AG04450 (cell line): ENCODE data around the gene KLHL29. TPM values are rescaled to one million over a fixed set of nuclear protein-coding genes. Genes with fewer than 3 reads are reported as not detected.

Source experiments
- CTCF ChIA-PET: fragments of 300-600, 350-600 bp; formaldehyde crosslinking; extraction: SDS; loops from one replicate; lab custom pipeline; 2022; ENCODE audit warnings: antibody characterized with exemption, inconsistent platforms; lab: Charles Lee
- POLR2A ChIA-PET: fragments of 350-600 bp; formaldehyde crosslinking; extraction: SDS; loops from one replicate; lab custom pipeline; 2021; ENCODE audit warnings: antibody characterized with exemption, inconsistent platforms; lab: Yijun Ruan, JAX
- DNase-seq: peaks from one replicate; pipeline ENCODE4 v3.0.0-alpha.2; 2011; ENCODE audit warnings: low read depth, low spot score
- H3K27ac ChIP-seq: one replicate; pipeline ENCODE4 v1.5.1; 2012; ENCODE audit warnings: low read depth, low read length, control low read depth
- H3K27me3 ChIP-seq: one replicate; pipeline ENCODE4 v1.6.0; 2012; ENCODE audit warnings: low read length; ENCODE audit not compliant: control insufficient read depth, insufficient read depth
- H3K4me3 ChIP-seq: 2 replicates; pipeline ENCODE4 v1.5.1; 2011; ENCODE audit warnings: mild to moderate bottlenecking, low read depth, low read length, control low read depth
- H3K9me3 ChIP-seq: 2 replicates; pipeline ENCODE4 v1.5.1; 2012; ENCODE audit warnings: low read length; ENCODE audit not compliant: control insufficient read depth, insufficient read depth
- polyA plus RNA-seq: library from polyadenylated mRNA; depleted of rRNA; stranded (reverse); fragments of >200 nt; gene quantifications from 2 replicates; pipeline ENCODE4 v1.2.3, GENCODE V29; 2011
- TF ChIP-seq, protein P1 (sequence below): IDR thresholded peaks from 2 replicates; pipeline ENCODE4 v1.5.1; 2011; ENCODE audit warnings: low read depth, low read length, control low read depth, inconsistent platforms

The KLHL29 gene
- polyA plus RNA-seq, 1 experiment: 3.6 TPM

DNA sequence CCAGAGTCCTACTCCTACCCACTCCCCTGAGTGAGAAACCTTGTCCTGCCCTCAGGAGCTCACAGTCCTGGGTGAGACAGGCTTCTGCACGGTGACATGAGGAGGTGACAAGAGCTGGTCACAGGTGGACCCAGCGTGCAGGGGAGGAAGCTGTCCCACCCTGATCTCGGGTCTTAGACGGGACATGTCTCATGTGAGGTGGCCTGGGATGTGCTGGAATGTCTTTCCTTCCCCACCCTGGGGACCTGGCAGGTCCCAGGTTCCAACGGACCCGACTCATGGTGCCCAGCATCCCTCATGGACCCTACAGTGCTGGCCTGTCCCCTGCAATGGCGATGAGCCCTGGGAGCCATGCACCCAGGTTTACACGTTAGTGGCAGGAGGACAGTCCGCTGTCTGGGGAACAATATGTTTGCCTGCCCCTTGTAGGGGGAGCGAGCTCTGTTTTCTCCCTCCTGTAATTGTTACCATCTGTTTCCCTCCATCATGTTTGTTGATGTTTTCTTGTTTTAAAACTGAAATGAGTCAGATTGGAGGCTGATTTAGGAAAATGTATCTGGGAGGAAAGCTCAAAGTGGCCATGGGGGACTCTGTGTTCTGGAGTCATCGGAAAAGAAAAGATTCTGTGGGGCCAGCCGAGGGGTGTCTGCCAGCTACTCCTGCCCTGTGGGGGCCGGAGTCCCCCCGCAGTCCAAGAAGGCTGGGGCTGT lies 238.1 kb downstream of the KLHL29 start:
- no peak overlapping the region for H3K4me3 ChIP-seq
- no peak for DNase-seq
- POLR2A ChIA-PET: no interaction called here
- peaks cover 7% of the 10 kb centered on the region for H3K9me3 ChIP-seq
- no peak overlapping the region for H3K27ac ChIP-seq
- CTCF ChIA-PET: interaction anchor here (1.1 to 1.5 kb wide), 2 partner anchors 9 to 22 kb away, joined by 4 to 6 read pairs; no protein-coding TSS in a partner anchor
- H3K27me3 ChIP-seq: no peaks in the 10 kb centered on the region
- TF ChIP-seq, protein P1, sequence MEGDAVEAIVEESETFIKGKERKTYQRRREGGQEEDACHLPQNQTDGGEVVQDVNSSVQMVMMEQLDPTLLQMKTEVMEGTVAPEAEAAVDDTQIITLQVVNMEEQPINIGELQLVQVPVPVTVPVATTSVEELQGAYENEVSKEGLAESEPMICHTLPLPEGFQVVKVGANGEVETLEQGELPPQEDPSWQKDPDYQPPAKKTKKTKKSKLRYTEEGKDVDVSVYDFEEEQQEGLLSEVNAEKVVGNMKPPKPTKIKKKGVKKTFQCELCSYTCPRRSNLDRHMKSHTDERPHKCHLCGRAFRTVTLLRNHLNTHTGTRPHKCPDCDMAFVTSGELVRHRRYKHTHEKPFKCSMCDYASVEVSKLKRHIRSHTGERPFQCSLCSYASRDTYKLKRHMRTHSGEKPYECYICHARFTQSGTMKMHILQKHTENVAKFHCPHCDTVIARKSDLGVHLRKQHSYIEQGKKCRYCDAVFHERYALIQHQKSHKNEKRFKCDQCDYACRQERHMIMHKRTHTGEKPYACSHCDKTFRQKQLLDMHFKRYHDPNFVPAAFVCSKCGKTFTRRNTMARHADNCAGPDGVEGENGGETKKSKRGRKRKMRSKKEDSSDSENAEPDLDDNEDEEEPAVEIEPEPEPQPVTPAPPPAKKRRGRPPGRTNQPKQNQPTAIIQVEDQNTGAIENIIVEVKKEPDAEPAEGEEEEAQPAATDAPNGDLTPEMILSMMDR: no peak

DNA sequence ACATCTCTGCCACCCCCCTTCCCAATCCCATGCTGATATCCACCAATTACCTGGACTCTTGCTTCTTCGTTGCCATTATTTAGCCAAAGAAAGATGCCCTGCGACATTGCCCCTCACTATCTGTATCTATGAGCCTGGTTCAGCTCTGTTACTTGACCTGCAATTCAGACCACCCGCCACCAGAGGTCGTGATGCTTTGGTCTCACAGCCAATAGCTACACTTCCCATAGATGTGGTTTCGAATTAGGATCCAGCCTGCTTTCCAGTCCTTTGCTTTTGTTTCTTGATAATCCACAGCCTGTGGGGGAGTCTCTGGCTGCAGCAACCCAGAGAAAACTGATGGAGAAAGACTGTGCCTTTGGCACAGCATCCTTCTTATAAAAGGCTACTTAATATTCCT lies 239.4 kb downstream of the KLHL29 start:
- no peaks in the 10 kb centered on the region for H3K27me3 ChIP-seq
- DNase-seq: no peak
- H3K4me3 ChIP-seq: no peak overlapping the region
- TF ChIP-seq, protein P1: peak; percentile 57
- H3K27ac ChIP-seq: no peak overlapping the region
- CTCF ChIA-PET: interaction anchor here (0.7 to 1.9 kb wide), 8 partner anchors 10 to 140 kb away, joined by 3 to 15 read pairs (median 6); no protein-coding TSS in a partner anchor
- POLR2A ChIA-PET: no interaction called here
- H3K9me3 ChIP-seq: peaks cover 7% of the 10 kb centered on the region

DNA sequence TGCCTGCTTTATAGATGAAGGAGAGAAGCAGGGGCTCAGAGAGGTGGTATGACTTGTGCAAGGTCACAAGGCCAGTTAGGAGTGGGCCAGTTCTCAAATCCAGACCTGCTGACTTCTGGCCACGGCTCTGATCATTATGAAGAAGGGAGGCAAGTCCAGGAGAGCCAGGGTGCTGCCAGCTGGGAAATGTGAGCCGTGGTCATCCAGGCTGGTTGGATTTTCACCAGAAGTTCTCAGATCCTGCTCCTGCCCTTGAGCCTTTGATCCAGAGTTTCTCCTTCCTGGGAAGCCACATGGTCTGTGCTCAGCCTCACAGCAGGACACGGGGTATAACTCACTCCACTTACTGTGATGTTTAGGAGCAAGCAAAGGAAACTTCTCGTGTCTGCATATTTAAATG lies 239.9 kb downstream of the KLHL29 start:
- TF ChIP-seq, protein P1: no peak
- Histone ChIP-seq H3K4me3 (no peak overlapping the region), H3K27ac (no peak overlapping the region), H3K9me3 (peaks cover 7% of the 10 kb centered on the region), H3K27me3 (no peaks in the 10 kb centered on the region)
- ChIA-PET POLR2A (no interaction called here), CTCF (interaction anchor here (0.7 to 1.9 kb wide), 7 partner anchors 12 to 139 kb away, joined by 3 to 15 read pairs (median 6); no protein-coding TSS in a partner anchor)
- no peak for DNase-seq

DNA sequence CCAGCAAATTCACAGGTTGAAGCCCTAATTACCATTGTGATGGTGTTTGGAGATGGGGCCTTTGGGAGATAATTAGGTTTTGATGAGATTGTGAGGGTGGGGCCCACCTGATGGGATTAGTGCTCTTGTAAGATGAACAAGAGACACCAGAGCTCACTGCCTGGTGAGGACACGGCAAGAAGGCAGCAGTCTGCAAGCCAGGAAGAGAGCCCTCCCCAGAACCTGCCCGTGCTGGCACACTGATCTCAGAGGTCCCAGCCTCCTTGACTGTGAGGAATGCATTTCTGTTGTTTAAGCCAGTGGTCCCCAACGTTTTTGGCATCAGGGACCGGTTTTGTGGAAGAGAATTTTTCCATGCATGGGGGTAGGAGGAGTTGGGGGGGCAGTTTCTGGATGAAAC lies 240.7 kb downstream of the KLHL29 start:
- no peak overlapping the region for H3K27ac ChIP-seq
- ChIA-PET POLR2A (no interaction called here), CTCF (interaction anchor here (0.6 to 1.9 kb wide), 2 partner anchors 11 to 228 kb away, joined by 6 to 15 read pairs; no protein-coding TSS in a partner anchor)
- H3K9me3 ChIP-seq: peaks cover 7% of the 10 kb centered on the region
- TF ChIP-seq, protein P1: no peak
- DNase-seq: no peak
- no peaks in the 10 kb centered on the region for H3K27me3 ChIP-seq
- no peak overlapping the region for H3K4me3 ChIP-seq

DNA sequence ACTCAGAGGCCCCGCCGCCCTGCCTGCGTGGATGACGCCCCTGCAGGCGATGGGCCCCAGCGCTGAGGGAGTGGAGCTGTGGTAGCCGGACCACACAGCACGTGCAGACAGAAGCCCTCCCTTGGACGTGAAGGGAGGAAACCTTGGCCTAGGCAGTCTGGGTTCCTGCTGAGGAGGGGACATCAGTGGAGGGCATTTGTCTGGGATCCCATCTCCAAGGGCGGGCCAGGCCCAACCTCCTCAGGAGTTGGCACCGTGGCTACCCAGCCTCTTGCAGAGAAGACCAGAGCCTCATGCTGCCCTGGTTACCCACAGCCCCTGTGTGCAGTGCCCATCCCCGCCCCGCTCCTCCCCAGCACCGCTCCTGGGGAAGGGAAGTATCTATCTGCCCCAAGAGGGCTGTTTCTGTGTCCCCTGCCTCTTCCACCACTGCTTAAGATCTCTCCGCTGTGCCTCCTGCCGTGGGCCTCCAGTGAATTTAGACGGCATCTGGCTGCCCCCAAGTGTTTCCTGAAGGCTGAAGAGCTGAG lies 241.8 kb downstream of the KLHL29 start:
- Histone ChIP-seq H3K4me3 (no peak overlapping the region), H3K27me3 (no peaks in the 10 kb centered on the region), H3K9me3 (peaks cover 7% of the 10 kb centered on the region), H3K27ac (no peak overlapping the region)
- ChIA-PET POLR2A (no interaction called here), CTCF (interaction anchor here (1.2 kb wide), 1 partner anchor 10 kb away, joined by 4 read pairs; no protein-coding TSS in a partner anchor)
- TF ChIP-seq, protein P1: no peak
- no peak for DNase-seq
